CD4-positive, alpha-beta T cell treated with Interleukin-6 at 100 ng/mL for 8 hours (primary cell): ENCODE data around the gene CRELD2.

Experiments used
- DNase-seq: peaks from one replicate; pipeline ENCODE4 v3.0.0-alpha.2; 2020; ENCODE audit warnings: mixed read lengths, low spot score

The CRELD2 gene

DNA sequence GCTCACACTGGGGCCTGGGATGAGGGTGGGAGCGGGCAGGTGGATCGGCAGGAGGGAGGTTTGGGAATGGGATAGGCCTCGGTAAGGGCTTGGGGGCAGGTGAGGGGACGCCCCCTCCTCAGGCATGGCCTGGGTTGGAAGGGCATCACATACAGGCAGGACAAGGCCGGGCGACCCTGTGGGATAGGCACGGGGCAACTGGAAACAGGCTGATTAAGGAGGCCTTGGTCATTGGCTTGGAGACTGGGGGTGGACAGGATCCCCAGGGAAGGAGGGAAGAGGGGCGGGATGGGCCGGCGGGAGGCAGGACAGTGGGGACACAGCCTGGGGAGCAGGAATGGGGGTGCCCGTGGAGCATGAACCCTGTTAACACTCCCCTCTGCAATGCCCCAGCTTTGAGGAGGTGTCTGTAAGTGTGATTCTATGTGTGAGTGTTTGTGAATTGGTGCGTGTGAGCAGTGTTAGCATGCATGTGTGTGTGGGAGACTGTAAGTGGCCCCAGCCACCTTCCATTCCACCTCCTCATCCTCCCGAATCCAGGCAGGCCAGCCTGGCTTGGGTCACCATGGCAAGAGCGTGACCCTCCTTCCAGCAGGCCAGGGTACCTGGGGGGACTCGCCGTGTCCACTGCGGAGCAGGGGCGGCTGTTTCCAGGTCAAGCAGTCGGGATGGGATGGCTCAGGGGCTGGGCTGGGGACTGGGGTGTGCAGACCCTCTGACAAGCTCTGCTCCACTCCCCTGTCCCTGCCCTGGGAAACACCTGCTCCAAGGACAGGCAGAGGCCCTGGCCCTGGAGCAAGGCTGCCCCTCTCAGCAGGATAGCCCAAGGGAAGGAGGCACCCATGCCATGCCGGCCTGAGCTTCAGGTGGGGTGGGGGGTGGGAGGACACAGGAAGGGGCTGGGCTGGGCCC is 38.7 kb downstream of the CRELD2 start:
- DNase-seq = no peak

DNA sequence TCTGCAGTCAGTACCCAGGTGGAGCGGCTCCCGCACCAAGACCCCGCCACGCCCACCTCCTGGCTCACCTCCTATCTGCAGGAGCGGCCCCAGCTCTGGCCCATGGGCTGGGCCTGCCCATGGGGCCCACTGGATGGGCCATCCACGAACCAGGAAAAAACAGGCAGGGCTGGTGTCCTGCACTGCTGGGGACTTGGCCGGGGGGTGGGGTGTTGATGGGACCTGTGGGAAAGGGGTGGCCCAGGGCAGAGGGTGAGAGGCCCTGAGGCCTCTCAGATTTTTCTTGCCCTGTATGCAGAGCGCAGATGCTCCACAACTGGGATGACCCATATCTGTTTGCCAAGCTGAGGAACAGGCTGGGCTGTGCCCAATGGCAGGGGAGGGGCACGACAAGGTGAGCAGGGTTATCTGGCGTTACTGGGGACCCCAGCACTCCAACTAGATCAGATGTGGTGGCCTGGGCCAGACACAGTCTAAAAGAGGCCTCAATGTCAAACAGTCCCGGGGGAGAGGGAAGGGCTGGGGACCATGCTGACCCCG is 39.5 kb downstream of the CRELD2 start:
- no peak for DNase-seq

DNA sequence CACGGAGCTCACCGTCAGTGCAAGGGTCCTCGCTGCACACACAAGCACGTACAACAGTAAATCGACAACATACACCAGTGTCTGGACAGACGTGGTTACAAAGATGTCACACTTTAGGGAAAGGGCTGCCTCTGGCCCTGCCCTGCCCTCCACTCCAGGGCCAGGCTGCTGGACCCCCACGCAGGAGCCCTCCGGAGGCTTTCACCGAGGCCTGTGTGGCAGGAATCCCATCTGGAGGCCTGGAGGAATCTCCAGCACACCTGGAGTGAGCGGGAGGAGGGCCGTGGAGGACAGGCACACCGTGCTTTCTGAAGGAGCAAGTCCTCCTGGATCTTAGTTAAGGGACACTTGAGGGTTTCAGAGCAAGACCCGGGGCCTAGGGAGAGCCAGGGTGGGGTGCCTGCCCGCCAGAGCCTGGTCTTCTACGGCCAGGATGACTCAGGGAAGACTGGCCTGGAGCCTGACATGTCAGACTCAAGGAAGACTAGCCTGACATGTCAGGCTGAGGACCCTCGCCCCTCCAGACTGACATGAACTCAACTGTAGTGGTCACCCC is 40.0 kb downstream of the CRELD2 start:
- no peak for DNase-seq

DNA sequence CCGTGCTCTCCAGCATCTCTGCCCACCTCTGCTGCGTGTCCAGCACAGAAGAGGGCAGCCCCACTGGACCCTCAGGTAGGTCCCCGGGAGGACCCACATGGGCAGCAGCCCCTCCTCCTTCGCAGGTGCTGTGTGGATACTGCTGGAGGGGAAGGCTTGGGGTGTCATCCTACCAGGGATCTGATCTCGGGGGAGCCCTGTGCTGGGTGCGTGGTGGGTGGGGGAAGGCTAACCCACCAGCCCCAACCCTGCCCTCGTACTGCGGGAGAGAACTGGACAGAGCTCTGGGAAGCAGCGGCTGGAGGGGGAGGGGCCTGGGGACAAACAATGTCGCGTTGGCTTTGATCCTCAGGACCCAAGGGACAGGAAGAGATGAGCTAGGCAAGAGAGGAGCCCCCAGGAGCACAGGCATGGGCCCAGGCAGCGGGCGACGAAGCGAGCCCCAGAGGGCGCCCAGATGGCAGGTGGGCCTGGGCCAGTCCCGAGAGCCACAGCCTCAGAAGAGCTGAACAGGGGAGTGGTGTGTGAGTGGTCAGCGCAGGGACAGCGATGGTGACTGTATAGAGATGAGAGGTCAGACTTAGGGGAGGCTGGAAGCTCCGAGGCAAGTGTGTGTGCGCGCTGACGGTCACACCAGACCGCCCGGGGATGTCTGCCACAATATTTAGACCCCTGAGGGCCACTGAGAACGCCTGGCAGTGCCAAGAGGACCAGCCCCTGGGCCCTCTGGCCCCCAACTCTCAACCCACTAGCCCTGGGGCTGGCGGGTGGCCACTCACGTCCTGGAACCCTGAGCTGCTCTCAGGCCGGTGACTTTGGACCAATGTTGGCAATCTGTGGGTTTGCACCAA is 40.7 kb downstream of the CRELD2 start:
- DNase-seq = no peak

DNA sequence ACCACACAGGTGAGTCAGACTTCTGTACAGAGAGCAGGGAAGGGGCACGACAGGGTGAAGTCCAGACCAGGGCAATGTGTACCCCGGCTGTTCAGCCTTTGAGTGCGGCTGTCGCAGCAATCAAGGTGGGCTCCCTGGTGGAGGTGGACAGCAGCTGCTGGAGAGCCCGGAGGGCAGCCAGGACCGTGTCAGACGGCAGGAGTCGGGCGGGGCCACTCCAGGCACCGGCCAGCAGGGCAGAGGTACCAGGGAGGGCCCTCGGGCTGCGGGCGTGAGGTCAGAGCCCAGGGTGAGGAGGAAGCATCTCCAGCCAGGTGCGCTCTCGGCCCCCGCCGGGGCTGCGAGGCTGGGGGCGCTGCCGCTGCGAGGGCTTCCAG is 41.3 kb downstream of the CRELD2 start:
- no peak for DNase-seq

DNA sequence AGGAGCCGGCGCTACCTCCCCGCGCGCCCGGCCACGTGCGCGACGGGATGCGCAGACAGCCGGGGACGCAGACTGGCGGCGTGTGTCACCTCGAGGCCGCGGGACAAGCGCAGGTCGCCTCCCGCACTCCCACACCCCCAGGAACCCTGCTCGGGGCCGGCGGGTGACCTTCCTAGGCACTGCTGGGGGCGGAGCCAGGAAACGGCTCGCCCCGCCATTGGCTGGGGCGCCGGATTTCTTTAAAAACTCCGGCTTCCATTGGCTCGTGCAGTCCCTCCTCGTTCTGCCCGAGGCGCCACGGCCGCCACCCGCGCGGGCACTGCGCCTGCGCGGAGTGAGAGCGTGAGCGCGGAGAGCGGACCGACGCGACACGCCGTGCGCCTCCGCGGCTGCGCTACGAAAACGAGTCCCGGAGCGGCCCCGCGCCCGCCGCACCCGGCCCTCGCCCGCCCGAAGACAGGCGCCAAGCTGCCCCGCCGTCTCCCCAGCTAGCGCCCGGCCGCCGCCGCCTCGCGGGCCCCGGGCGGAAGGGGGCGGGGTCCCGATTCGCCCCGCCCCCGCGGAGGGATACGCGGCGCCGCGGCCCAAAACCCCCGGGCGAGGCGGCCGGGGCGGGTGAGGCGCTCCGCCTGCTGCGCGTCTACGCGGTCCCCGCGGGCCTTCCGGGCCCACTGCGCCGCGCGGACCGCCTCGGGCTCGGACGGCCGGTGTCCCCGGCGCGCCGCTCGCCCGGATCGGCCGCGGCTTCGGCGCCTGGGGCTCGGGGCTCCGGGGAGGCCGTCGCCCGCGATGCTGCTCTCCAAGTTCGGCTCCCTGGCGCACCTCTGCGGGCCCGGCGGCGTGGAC is 41.9 kb downstream of the CRELD2 start, which contains the start of gene PIM3:
TSS of gene PIM3 (plus strand) at position 614 of the 846 bp plus-strand sequence. CDS start at position 790, 176 bp downstream.
- DNase-seq = peak; percentile 95

DNA sequence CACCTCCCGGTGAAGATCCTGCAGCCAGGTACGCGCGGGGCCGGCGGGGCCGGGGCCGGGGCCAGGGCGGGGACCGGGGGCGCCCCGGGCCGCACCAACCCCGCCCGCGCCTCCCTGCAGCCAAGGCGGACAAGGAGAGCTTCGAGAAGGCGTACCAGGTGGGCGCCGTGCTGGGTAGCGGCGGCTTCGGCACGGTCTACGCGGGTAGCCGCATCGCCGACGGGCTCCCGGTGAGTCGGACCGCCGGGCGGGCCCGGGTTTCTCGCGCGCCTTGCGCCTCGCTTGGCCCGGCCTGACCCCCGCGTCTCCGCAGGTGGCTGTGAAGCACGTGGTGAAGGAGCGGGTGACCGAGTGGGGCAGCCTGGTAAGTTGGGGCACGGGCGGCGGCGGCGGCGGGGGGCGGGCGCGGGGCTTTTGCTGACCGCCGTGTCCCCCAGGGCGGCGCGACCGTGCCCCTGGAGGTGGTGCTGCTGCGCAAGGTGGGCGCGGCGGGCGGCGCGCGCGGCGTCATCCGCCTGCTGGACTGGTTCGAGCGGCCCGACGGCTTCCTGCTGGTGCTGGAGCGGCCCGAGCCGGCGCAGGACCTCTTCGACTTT is 42.7 kb downstream of the CRELD2 start:
- DNase-seq = no peak

DNA sequence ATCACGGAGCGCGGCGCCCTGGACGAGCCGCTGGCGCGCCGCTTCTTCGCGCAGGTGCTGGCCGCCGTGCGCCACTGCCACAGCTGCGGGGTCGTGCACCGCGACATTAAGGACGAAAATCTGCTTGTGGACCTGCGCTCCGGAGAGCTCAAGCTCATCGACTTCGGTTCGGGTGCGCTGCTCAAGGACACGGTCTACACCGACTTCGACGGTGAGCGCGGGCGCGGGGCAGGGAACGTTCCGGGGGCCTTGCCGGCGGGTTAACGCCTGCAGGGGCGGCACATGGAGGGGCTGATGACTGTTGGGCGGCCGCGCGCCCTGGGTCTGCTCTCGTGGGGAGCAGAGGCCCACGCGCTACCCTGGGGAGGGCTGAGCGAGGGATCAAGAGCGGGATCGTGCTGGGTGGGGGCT is 43.2 kb downstream of the CRELD2 start:
- no peak for DNase-seq

DNA sequence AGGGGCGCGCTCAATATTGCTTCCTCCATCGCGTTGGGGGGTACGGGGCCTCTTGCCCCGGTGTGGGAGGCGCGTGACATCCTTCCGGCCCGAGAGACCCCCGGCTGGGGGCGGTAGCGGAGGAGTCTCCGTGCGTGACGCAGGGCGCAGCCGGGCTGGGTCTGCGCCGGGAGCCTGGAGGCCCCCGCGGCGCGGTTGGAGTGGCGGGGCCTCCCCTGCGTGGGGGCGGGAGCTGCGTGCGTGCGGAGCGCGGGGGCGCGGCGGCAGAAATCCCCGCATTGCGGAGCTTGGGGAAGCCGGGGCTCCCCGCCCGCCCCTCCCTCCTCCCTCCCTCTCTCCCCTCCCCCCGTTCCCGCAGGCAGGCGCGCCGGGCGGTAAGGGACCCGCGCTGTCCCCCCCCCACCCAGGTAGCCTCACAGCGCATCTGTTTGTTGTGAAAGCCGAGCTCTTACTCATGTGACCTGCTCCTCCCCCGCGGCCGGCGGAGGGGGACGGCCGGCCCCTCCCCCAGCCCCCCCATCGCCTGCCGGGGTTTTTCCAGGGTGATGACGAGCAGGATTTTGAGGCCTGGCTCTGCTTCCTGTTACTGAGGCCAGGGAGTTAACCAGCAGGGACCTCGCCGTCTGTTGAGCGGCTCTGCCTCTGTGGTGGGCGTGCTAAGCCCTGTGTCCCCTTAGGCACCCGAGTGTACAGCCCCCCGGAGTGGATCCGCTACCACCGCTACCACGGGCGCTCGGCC is 43.7 kb downstream of the CRELD2 start:
- peak; percentile 83 for DNase-seq

DNA sequence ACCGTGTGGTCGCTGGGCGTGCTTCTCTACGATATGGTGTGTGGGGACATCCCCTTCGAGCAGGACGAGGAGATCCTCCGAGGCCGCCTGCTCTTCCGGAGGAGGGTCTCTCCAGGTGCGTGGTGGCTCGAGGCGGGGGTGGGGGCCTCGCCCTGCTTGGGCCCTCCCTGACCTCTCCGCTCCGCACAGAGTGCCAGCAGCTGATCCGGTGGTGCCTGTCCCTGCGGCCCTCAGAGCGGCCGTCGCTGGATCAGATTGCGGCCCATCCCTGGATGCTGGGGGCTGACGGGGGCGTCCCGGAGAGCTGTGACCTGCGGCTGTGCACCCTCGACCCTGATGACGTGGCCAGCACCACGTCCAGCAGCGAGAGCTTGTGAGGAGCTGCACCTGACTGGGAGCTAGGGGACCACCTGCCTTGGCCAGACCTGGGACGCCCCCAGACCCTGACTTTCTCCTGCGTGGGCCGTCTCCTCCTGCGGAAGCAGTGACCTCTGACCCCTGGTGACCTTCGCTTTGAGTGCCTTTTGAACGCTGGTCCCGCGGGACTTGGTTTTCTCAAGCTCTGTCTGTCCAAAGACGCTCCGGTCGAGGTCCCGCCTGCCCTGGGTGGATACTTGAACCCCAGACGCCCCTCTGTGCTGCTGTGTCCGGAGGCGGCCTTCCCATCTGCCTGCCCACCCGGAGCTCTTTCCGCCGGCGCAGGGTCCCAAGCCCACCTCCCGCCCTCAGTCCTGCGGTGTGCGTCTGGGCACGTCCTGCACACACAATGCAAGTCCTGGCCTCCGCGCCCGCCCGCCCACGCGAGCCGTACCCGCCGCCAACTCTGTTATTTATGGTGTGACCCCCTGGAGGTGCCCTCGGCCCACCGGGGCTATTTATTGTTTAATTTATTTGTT is 44.6 kb downstream of the CRELD2 start:
- no peak for DNase-seq

DNA sequence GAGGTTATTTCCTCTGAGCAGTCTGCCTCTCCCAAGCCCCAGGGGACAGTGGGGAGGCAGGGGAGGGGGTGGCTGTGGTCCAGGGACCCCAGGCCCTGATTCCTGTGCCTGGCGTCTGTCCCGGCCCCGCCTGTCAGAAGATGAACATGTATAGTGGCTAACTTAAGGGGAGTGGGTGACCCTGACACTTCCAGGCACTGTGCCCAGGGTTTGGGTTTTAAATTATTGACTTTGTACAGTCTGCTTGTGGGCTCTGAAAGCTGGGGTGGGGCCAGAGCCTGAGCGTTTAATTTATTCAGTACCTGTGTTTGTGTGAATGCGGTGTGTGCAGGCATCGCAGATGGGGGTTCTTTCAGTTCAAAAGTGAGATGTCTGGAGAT is 45.2 kb downstream of the CRELD2 start:
- DNase-seq = no peak

DNA sequence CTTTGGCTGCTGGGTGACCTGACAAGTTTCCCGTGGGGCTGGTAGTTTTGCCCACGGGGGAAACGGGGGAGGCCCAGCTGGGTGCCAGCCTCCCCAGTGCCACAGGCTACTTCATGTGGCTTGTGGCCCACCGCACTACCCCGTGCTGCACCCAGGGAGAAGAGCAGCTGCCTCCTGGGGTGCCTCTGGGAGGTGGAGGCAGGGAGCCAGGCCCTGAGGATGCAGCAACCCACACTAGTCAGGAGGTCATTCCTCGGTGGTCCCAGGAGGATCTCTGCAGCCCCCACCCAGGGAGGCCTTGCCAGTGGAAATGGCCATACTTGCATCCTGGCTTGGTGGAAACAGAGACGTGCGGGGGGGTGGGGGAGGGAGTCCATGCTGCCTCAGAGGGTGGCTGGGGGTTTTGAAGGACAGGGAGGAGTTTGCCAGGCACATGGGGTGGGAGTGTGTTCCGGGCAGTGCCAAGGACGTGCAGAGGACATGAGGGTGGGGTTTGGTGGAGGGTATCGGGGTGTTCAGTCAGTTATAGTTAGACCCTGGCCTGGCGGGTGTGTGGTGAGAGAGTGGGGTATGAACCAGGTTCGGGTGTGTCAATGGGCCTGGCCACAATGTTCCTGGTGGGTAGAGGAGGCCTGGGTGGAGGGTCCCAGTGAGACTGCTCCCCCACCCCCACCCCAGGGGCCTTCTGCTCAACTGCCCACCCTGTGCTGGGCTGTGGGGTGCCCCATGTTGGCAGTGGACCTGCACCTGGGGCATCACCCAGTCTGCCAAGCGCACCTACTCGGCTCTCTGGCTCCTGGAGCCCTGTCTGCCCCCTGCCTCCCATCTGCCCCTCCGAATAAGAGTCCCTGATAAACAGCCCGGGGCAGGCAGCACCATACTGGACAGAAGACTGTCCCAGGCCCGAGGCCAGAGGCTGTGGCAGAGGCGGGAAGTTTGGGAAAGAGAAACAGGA is 46.0 kb downstream of the CRELD2 start:
- DNase-seq = no peak

DNA sequence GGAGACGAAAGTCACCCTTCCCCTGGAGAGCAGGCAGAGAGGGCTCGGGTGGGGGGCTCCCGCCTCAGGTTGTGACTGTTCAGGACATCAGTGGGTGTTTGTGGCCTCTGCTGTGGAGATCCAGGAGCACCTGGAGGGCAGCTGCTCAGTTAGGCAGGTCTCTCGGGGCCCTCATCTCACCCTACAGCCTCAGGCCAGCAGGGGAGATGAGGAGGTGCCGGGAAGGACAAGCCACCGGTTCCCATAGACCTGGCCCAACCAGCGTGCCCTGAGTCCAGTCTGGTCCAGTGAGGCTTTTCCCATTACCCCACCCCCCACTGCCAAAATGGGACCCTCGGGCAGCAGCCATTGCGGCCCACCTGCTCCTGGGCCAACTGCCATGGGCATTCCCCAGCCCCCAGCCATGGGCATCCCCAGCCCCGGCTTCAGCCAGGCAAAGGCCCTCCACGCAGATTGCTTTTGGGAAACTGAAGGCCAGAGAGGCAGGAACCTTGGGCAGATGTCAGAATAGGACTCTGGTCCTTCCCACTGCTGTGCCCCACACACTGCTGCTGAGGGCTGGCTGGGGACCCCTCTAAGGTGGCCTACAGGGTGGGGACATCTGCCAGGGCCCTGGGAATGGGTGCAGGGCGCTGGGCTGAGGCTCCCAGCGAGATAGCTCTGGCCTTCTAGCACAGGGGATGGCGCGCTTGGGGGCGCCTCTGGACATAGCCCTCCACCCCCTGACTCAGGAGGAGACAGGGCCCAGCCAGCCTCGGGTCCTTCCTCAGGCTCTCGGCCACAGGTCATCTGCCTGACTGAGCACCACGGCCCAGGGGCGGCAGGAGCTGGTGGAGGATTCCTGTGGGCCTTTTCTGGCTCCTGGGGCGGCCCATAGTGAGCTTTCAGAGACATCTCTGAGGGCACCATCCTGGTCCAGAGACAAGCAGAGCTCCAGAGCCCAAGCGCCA is 46.9 kb downstream of the CRELD2 start:
- DNase-seq = no peak

DNA sequence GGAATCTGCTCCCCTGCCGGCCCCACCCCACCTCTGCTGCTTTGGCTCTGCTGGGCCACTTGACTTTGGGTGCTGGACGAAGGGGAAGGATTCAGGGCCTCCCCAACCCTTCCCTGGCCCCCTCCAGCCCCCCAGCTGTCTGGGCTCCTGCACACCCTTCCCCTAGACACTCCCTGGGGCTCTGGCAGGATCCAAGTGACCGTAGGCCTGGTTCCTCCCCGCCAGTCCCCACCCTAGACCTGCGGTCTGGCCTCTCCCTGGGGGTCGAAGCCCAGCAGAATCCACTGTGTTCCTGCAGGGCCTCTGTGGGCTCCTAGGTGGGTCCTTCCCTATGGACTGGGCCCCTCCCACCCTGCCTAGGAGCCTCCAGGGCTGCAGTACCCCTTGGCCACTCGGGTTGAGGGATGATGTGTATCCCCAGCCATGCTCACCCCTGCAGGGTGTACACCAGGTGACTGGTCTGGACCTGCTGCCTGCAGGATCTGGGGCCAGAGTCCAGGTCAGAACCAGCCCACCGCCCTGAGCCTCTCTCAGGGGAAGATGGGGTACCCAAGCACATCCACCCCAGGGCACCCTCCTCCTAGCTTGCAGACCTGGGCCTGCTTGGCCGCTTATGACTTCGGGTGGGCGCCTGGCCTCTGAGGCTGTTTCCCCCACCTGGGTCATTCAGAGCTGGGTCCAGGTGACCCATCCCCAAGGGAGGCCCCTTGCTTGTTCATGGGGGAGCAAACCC is 47.8 kb downstream of the CRELD2 start:
- DNase-seq = no peak

DNA sequence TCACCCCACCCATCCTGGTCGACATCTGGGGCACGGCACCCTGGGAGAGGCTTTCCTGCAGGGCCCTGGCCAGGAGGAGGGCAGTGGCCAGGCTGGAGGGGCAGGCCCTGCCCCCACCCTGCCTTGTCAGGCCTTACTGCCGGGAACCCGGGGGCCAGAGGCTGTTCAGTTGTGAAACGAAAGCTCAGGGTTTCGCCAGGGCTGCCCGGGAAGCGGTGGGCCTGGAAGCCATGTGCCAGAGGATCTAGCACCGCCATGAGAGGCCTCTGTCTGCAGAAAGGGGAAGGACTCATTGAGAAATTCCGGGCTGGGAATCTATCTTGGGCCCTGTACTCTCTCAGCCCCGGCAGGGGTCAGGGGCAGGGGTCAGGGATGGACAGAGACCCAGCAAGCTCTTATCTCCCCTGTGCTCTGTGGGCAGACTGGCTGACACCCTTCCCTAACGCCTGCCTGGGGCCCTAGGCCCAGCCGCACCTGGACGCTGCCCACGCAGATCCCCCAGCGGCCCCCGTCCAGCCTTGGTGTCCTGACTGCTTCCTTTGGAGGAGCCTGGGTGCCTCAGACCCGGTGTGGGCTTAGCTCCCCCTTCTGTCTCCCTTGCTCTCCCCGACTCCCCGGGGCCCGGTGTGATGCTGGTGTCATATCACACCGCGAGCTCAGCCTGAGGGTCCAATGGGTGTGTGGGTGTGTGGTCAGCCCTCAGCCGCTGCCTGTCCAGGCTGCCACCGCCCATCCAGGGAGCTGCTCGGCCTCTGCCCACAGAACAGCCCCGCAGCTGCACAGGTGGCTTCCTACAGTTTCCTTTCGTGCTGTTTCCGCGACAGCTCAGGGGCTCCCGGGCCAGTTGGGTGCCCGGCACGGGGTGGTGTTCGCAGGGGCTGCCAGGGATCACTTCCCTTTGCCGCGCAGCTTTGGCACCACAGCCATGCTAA is 48.6 kb downstream of the CRELD2 start:
- DNase-seq = no peak
